Skeletal muscle satellite cell (primary cell): ENCODE results near the gene ZMAT2. TPM values are rescaled to one million over a fixed set of nuclear protein-coding genes. Genes with fewer than 3 reads are reported as not detected.
"Not testable (repeated sequence)": the region's sequence is repeated elsewhere in the genome, so short reads cannot be mapped to it uniquely, and the experiment has no call there.

Experiments used
- H3K27me3 ChIP-seq: 2 replicates; pipeline ENCODE4 v1.7.0; 2013; ENCODE audit warnings: low read length; ENCODE audit not compliant: control insufficient read depth, insufficient read depth
- H3K36me3 ChIP-seq: 2 replicates; pipeline ENCODE4 v1.7.0; 2013; ENCODE audit warnings: mild to moderate bottlenecking, control low read depth, low read length; ENCODE audit not compliant: insufficient read depth
- H3K4me1 ChIP-seq: 2 replicates; pipeline ENCODE4 v1.7.0; 2013; ENCODE audit warnings: low read length; ENCODE audit not compliant: control insufficient read depth, insufficient read depth
- H3K4me2 ChIP-seq: 2 replicates; pipeline ENCODE4 v1.7.0; 2013; ENCODE audit warnings: mild to moderate bottlenecking, low read length
- H3K4me3 ChIP-seq: 2 replicates; pipeline ENCODE4 v1.7.0; 2013; ENCODE audit warnings: low read length
- H3K9ac ChIP-seq: 2 replicates; pipeline ENCODE4 v1.7.0; 2013; ENCODE audit warnings: mild to moderate bottlenecking, low read depth, low read length, moderate library complexity
- H3K9me3 ChIP-seq: replicated peaks from 2 replicates; pipeline ENCODE4 v1.7.0; 2013; ENCODE audit warnings: mild to moderate bottlenecking, control low read depth, low read length
- total RNA-seq: library from RNA; depleted of rRNA; stranded (reverse); fragments of >200 nt; gene quantifications from 2 replicates; pipeline ENCODE4 v1.2.3, GENCODE V29; 2012; rRNA removed

The ZMAT2 gene
- 32.1 and 33.0 TPM in 2 replicates for total RNA-seq

DNA sequence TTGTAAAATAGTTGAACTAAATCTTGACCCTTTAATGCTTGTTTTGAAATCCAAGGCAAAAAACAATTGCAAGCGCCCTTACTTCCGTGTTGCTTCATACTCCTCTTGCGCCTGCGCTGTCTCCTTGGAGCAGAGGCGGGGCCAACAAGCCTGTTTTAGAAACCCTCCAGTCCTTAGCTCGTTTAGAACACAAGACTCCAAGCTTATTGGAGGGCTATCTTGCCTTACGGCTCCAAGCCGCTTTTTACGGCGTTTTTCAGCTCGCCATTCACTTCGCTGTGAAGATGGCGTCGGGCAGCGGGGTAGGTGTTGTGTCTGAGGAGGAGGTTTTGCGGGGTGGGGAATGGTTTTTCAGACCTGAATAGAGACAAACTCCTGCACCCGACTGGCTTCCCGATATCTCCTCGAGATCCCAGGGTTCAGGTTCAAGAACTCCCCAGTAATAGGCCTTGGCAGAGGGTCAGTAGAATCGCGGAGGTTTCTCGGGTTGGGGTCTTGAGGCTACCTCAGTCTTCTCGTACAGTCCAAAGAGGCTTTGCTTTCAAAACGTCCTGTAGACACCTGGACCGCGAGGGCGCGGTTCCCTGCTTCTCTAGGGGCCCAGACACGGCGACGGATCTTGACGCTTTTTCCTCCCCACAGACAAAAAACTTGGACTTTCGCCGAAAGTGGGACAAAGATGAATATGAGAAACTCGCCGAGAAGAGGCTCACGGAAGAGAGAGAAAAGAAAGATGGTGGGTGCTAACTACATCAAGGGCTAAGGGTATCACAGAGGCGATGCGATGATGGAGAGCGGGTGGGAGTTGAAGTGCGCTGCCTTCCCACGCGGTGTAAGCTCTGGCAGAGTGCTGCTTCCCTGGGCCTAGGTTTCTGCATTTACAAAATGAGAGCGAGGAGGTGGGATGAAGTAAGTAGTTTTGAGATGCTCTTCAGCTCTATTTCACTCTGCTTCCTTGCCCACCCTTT lies at the start of gene ZMAT2:
ZMAT2 (plus strand) TSS at position 271 of the 968 bp plus-strand sequence; CDS start at position 285, 14 bp downstream.
- H3K9me3 ChIP-seq: no peaks in the 10 kb centered on the region
- peak within 1 kb of the TSS; percentile 83 for H3K4me2 ChIP-seq
- peak within 1 kb of the TSS; percentile 75 for H3K4me3 ChIP-seq
- peak within 1 kb of the TSS; percentile 89 for H3K9ac ChIP-seq
- no peaks in the 10 kb centered on the region for H3K27me3 ChIP-seq
- H3K4me1 ChIP-seq: peaks cover 5% of the 10 kb centered on the region
- H3K36me3 ChIP-seq: peaks cover 72% of the 10 kb centered on the region

DNA sequence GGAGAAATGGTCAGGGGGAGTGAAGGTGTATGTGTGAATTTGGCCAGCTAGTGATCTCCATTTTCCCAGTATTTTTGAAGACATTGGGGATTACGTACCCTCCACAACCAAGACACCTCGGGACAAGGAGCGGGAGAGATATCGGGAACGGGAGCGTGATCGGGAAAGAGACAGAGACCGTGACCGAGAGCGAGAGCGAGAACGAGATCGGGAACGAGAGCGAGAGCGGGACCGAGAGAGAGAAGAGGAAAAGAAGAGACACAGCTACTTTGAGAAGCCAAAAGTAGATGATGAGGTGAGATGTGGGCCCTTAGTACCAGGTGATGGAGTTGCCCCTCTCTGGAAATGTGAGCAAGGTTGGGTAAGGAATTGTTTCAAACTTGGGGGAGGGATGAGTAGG lies 41.4 kb upstream of the ZMAT2 start:
- no peak overlapping the region for H3K9ac ChIP-seq
- H3K27me3 ChIP-seq: no peaks in the 10 kb centered on the region
- H3K4me2 ChIP-seq: no peak overlapping the region
- peaks cover 3% of the 10 kb centered on the region for H3K4me1 ChIP-seq
- H3K36me3 ChIP-seq: peaks cover 80% of the 10 kb centered on the region
- H3K9me3 ChIP-seq: no peaks in the 10 kb centered on the region
- no peak overlapping the region for H3K4me3 ChIP-seq

DNA sequence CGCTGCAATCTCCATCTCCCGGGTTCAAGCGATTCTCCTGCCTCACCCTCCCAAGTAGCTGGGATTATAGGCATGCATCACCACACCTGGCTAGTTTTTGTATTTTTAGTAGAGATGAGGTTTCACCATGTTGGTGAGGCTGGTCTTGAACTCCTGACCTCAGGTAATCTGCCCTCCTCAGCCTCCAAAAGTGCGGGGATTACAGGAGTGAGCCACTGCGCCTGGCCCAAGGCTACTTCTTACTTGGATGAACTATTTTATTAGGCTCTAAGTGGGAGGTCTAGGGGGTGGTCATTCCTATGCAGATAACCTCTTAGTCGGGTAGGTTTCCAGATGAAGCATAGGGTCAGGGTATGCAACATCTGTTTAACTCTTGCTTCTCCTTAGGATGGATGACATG lies 39.9 kb upstream of the ZMAT2 start:
- peaks cover 65% of the 10 kb centered on the region for H3K36me3 ChIP-seq

DNA sequence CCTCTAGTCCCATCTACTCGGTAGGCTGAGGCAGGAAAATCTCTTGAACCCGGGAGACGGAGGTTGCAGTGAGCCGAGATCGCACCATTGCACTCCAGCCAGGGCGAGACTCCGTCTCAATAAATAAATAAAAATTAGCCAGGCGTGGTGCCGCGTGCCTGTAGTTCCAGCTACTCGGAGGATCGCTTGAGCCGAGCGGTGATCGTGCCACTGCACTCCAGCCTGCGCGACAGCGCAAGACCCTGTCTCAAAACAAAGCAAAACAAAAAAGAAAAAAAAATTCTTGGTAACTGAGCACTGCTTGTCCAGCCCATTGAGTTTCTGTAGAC lies 36.3 kb upstream of the ZMAT2 start:
- Histone ChIP-seq H3K27me3 (no peaks in the 10 kb centered on the region), H3K4me2 (peak overlapping the region; percentile 99), H3K4me3 (peak overlapping the region; percentile 97), H3K9me3 (no peaks in the 10 kb centered on the region), H3K9ac (peak overlapping the region; percentile 95), H3K36me3 (peaks cover 62% of the 10 kb centered on the region), H3K4me1 (peaks cover 13% of the 10 kb centered on the region)

More for the DNA sequence above, 39.9 kb upstream of the ZMAT2 start:
- not testable (repeated sequence) for H3K9ac ChIP-seq, H3K4me1 ChIP-seq, H3K4me2 ChIP-seq, H3K27me3 ChIP-seq, H3K9me3 ChIP-seq, H3K4me3 ChIP-seq

DNA sequence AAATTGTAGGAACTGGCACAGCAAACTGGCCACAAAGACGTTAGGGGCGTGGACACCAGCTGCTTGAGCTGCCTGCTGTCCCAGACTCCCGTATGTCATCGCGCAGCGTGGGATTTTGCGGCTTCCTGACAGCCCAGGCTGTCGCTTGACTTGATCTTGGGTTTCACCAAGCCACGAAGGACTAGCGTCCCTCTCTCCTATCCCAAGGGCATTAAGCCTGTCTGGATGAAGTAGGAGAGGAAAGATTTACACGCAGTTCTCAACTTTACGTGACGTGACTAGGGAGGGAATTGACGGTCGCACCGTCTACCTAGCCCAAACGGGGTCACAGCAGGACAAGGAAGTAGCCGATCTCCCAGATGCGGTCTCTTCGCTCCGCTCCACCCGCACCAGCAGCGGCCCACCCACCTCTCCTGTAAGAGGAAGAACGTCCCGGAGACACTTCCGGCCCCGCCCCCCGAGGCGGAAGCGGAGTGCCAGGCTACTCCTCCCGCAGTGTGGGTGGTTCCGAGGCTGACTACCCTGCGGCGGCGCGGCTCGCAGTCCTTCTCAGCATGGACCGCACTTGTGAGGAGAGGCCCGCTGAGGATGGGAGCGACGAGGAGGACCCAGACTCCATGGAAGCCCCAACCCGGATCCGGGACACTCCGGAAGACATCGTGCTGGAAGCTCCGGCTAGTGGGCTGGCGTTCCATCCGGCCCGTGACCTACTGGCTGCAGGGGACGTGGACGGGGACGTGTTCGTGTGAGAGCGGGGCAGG lies 35.7 kb upstream of the ZMAT2 start, which contains the start of gene WDR55:
WDR55 (plus strand) TSS at position 546 of the 761 bp plus-strand sequence; CDS start at position 555, 9 bp downstream.
- peaks cover 64% of the 10 kb centered on the region for H3K36me3 ChIP-seq
- H3K4me3 ChIP-seq: peak within 1 kb of the TSS; percentile 97
- peak within 1 kb of the TSS; percentile 95 for H3K9ac ChIP-seq
- no peaks in the 10 kb centered on the region for H3K9me3 ChIP-seq
- no peaks in the 10 kb centered on the region for H3K27me3 ChIP-seq
- peaks cover 13% of the 10 kb centered on the region for H3K4me1 ChIP-seq
- peak within 1 kb of the TSS; percentile 99 for H3K4me2 ChIP-seq

DNA sequence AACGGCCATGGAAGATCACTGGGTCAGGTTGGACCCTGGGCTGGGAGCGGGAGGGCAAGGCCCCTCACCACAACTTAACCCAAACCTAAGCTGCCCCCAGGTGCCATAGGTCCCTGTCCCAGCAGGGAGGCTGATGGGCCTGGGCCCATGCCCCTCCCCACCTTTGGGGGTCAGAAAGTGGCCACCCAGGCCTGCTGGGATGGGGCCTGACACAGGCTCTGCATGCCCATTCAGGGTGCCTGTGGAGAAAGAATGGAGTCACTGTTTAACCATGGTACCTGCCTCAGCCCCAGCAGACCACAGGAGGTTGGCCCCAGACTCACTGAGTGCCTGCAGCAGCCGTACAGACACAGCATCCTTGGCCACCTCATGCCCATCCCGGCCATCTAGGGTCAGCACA lies 29.2 kb upstream of the ZMAT2 start:
- not testable (repeated sequence) for H3K9me3 ChIP-seq, H3K27me3 ChIP-seq, H3K4me3 ChIP-seq, H3K4me2 ChIP-seq, H3K4me1 ChIP-seq, H3K9ac ChIP-seq
- H3K36me3 ChIP-seq: peaks cover 74% of the 10 kb centered on the region

GRCh38 chr5:140671472-140672125 lies 28.6 kb upstream of the ZMAT2 start:
- no peaks in the 10 kb centered on the region for H3K9me3 ChIP-seq
- peaks cover 80% of the 10 kb centered on the region for H3K36me3 ChIP-seq
- H3K9ac ChIP-seq: no peak overlapping the region

GRCh38 chr5:140672455-140673186 lies 27.6 kb upstream of the ZMAT2 start:
- Histone ChIP-seq H3K27me3 (no peaks in the 10 kb centered on the region), H3K9ac (no peak overlapping the region), H3K4me2 (no peak overlapping the region), H3K36me3 (peaks cover 82% of the 10 kb centered on the region), H3K9me3 (no peaks in the 10 kb centered on the region), H3K4me3 (no peak overlapping the region), H3K4me1 (no peaks in the 10 kb centered on the region)

More at GRCh38 chr5:140671472-140672125, 28.6 kb upstream of the ZMAT2 start:
- Histone ChIP-seq H3K4me2 (no peak overlapping the region), H3K27me3 (no peaks in the 10 kb centered on the region), H3K4me1 (peaks cover under 1% of the 10 kb centered on the region), H3K4me3 (no peak overlapping the region)

- Histone ChIP-seq H3K4me2 (no peak within 1 kb of the TSS), H3K4me3 (no peak within 1 kb of the TSS), H3K36me3 (peaks cover 83% of the 10 kb centered on the region), H3K9ac (no peak within 1 kb of the TSS), H3K9me3 (no peaks in the 10 kb centered on the region), H3K27me3 (no peaks in the 10 kb centered on the region), H3K4me1 (no peaks in the 10 kb centered on the region)
Observed at GRCh38 chr5:140673187-140673976, 26.9 kb upstream of the ZMAT2 start, which contains the start of gene DND1. DND1 (minus strand) TSS chr5:140673576; CDS start chr5:140673542, 34 bp downstream.

DNA sequence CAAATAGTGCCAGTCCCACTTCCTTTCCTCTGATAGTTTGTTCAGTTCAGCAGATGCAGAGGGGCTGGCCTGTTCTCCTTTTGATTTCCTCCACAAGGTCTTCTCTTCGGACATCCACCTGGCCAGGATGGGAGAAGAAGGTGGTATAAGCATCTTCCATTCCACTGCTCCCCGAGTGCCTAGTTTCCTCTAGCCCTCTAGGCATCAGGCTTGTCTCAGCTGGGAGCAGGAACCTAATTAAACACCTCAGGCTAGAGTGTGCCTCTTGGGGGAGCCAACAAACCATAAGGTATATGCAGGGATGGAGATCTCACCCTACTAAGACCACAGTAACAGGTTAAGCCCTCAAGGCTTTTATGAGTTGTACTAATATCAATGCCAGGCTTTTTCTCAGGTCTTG lies 26.0 kb upstream of the ZMAT2 start:
- H3K4me2 ChIP-seq: no peak overlapping the region
- no peaks in the 10 kb centered on the region for H3K27me3 ChIP-seq
- H3K36me3 ChIP-seq: peaks cover 81% of the 10 kb centered on the region
- H3K9ac ChIP-seq: no peak overlapping the region
- H3K4me1 ChIP-seq: no peaks in the 10 kb centered on the region
- no peak overlapping the region for H3K4me3 ChIP-seq
- no peaks in the 10 kb centered on the region for H3K9me3 ChIP-seq
